Activated naive CD4-positive, alpha-beta T cell treated with anti-CD3 and anti-CD28 coated beads, Interleukin-2, amount 10 ng/mL, durations not matched to agents 7 days and 5 days (primary cell): ENCODE measurements around the gene IL36B.
"Not testable (repeated sequence)": the region's sequence is repeated elsewhere in the genome, so short reads cannot be mapped to it uniquely, and the experiment has no call there.

ENCODE experiments used
- CTCF ChIA-PET: fragments of 350-600 bp; sonication (Branson Sonifier 250); formaldehyde crosslinking; loops from one replicate; lab custom pipeline; 2021; ENCODE audit warnings: antibody characterized with exemption; lab: Charles Lee
- DNase-seq: peaks from one replicate; pipeline ENCODE4 v3.0.0-alpha.2; 2020
- H3K27ac Mint-ChIP-seq: one replicate; pipeline ENCODE4 v1.8.0; 2021; ENCODE audit warnings: mild to moderate bottlenecking, moderate library complexity, mixed read lengths
- H3K27me3 Mint-ChIP-seq: one replicate; pipeline ENCODE4 v1.8.0; 2021; ENCODE audit warnings: mild to moderate bottlenecking, mixed read lengths
- H3K36me3 Mint-ChIP-seq: one replicate; pipeline ENCODE4 v1.8.0; 2021; ENCODE audit warnings: mixed read lengths
- H3K4me1 Mint-ChIP-seq: one replicate; pipeline ENCODE4 v1.8.0; 2021; ENCODE audit warnings: mixed read lengths
- H3K4me3 Mint-ChIP-seq: one replicate; pipeline ENCODE4 v1.8.0; 2021; ENCODE audit warnings: mild to moderate bottlenecking, moderate library complexity, mixed read lengths
- H3K9me3 Mint-ChIP-seq: one replicate; pipeline ENCODE4 v1.8.0; 2021; ENCODE audit warnings: mixed read lengths

IL36B gene

GRCh38 chr2:113052396-113052917, at the start of gene IL36B:
Gene IL36B (minus strand): TSS chr2:113052867.
- Mint-ChIP-seq H3K9me3 (peaks cover 21% of the 10 kb centered on the region), H3K36me3 (no peaks in the 10 kb centered on the region), H3K27ac (no peak within 1 kb of the TSS), H3K4me3 (no peak within 1 kb of the TSS), H3K4me1 (no peaks in the 10 kb centered on the region), H3K27me3 (peaks cover 7% of the 10 kb centered on the region)
- CTCF ChIA-PET = interaction anchor here (1.8 kb wide), 1 partner anchor 28 kb away, joined by 4 read pairs; no protein-coding TSS in a partner anchor
- no peak for DNase-seq

- H3K27me3 Mint-ChIP-seq = no peaks in the 10 kb centered on the region
- CTCF ChIA-PET = no interaction called here
- H3K27ac Mint-ChIP-seq = no peak overlapping the region
Measured at GRCh38 chr2:113102133-113102532, 49.5 kb upstream of the IL36B start.

GRCh38 chr2:113098532-113098931, 45.9 kb upstream of the IL36B start:
- H3K4me1 Mint-ChIP-seq = peaks cover 27% of the 10 kb centered on the region
- H3K4me3 Mint-ChIP-seq = peak overlapping the region; percentile 45
- CTCF ChIA-PET = interaction anchor here (0.6 to 1.3 kb wide), 5 partner anchors 8 to 35 kb away, joined by 3 to 5 read pairs (median 3); partner anchors contain the start of gene IL1RN
- no peak for DNase-seq
- H3K27ac Mint-ChIP-seq = peak overlapping the region; percentile 82
- no peaks in the 10 kb centered on the region for H3K27me3 Mint-ChIP-seq
- H3K9me3 Mint-ChIP-seq = peaks cover 27% of the 10 kb centered on the region
- H3K36me3 Mint-ChIP-seq = peaks cover 8% of the 10 kb centered on the region

More at GRCh38 chr2:113102133-113102532, 49.5 kb upstream of the IL36B start:
- Mint-ChIP-seq H3K4me3 (no peak overlapping the region), H3K9me3 (peaks cover 20% of the 10 kb centered on the region), H3K4me1 (peaks cover 26% of the 10 kb centered on the region), H3K36me3 (peaks cover 8% of the 10 kb centered on the region)
- DNase-seq = no peak

- Mint-ChIP-seq H3K27ac (peak overlapping the region; percentile 82), H3K9me3 (peaks cover 24% of the 10 kb centered on the region), H3K4me1 (peaks cover 27% of the 10 kb centered on the region), H3K4me3 (peak overlapping the region; percentile 45), H3K27me3 (no peaks in the 10 kb centered on the region), H3K36me3 (peaks cover 8% of the 10 kb centered on the region)
- CTCF ChIA-PET = interaction anchor here (0.8 to 1.3 kb wide), 5 partner anchors 8 to 312 kb away, joined by 3 to 5 read pairs (median 3); partner anchors contain the start of gene IL1RN
- peak; percentile 48 for DNase-seq
Measured at GRCh38 chr2:113098041-113098440, 45.4 kb upstream of the IL36B start.

GRCh38 chr2:113096842-113097618, 44.4 kb upstream of the IL36B start:
- not testable (repeated sequence) for H3K27me3 Mint-ChIP-seq, H3K36me3 Mint-ChIP-seq, H3K27ac Mint-ChIP-seq, DNase-seq
- peaks cover 16% of the 10 kb centered on the region for H3K9me3 Mint-ChIP-seq
- peak overlapping the region; percentile 45 for H3K4me3 Mint-ChIP-seq
- H3K4me1 Mint-ChIP-seq = peaks cover 24% of the 10 kb centered on the region
- CTCF ChIA-PET = interaction anchor here (0.8 to 1.3 kb wide), 3 partner anchors 17 to 311 kb away, joined by 3 to 5 read pairs (median 3); no protein-coding TSS in a partner anchor

- H3K4me3 Mint-ChIP-seq, H3K27me3 Mint-ChIP-seq, H3K36me3 Mint-ChIP-seq, DNase-seq, H3K27ac Mint-ChIP-seq: not testable (repeated sequence)
- CTCF ChIA-PET = interaction anchor here (1.2 kb wide), 1 partner anchor 16 kb away, joined by 3 read pairs; no protein-coding TSS in a partner anchor
- peaks cover 16% of the 10 kb centered on the region for H3K9me3 Mint-ChIP-seq
- peaks cover 22% of the 10 kb centered on the region for H3K4me1 Mint-ChIP-seq
Measured at GRCh38 chr2:113096306-113096705, 43.6 kb upstream of the IL36B start.

GRCh38 chr2:113093613-113093977, 40.9 kb upstream of the IL36B start:
- Mint-ChIP-seq H3K4me3 (no peak overlapping the region), H3K36me3 (peaks cover 8% of the 10 kb centered on the region), H3K27me3 (no peaks in the 10 kb centered on the region), H3K9me3 (peaks cover 16% of the 10 kb centered on the region), H3K4me1 (peaks cover 19% of the 10 kb centered on the region), H3K27ac (no peak overlapping the region)
- no peak for DNase-seq
- CTCF ChIA-PET = interaction anchor here (1.4 kb wide), 1 partner anchor 43 kb away, joined by 5 read pairs; no protein-coding TSS in a partner anchor

GRCh38 chr2:113092864-113093612, 40.4 kb upstream of the IL36B start:
- Mint-ChIP-seq H3K36me3 (peaks cover 7% of the 10 kb centered on the region), H3K4me3 (no peak overlapping the region), H3K27me3 (no peaks in the 10 kb centered on the region), H3K4me1 (peaks cover 13% of the 10 kb centered on the region), H3K9me3 (peaks cover 16% of the 10 kb centered on the region), H3K27ac (no peak overlapping the region)
- no peak for DNase-seq
- CTCF ChIA-PET = interaction anchor here (1.0 to 1.4 kb wide), 2 partner anchors 44 to 45 kb away, joined by 3 to 5 read pairs; no protein-coding TSS in a partner anchor

GRCh38 chr2:113091231-113091896, 38.7 kb upstream of the IL36B start:
- Mint-ChIP-seq H3K9me3 (peaks cover 3% of the 10 kb centered on the region), H3K4me3 (no peak overlapping the region), H3K27ac (no peak overlapping the region), H3K36me3 (no peaks in the 10 kb centered on the region), H3K4me1 (no peaks in the 10 kb centered on the region), H3K27me3 (no peaks in the 10 kb centered on the region)
- no peak for DNase-seq
- CTCF ChIA-PET = interaction anchor here (1.3 to 3.5 kb wide), 2 partner anchors 45 to 47 kb away, joined by 3 to 9 read pairs; no protein-coding TSS in a partner anchor

GRCh38 chr2:113089916-113090315, 37.2 kb upstream of the IL36B start:
- no peak for DNase-seq
- H3K27me3 Mint-ChIP-seq = peaks cover 6% of the 10 kb centered on the region
- no peak overlapping the region for H3K4me3 Mint-ChIP-seq
- H3K36me3 Mint-ChIP-seq = no peaks in the 10 kb centered on the region
- no peaks in the 10 kb centered on the region for H3K4me1 Mint-ChIP-seq
- no peak overlapping the region for H3K27ac Mint-ChIP-seq
- CTCF ChIA-PET = interaction anchor here (1.1 to 3.5 kb wide), 6 partner anchors 8 to 108 kb away, joined by 3 to 12 read pairs (median 4); no protein-coding TSS in a partner anchor
- no peaks in the 10 kb centered on the region for H3K9me3 Mint-ChIP-seq

- H3K27me3 Mint-ChIP-seq = peaks cover 10% of the 10 kb centered on the region
Measured at GRCh38 chr2:113088213-113088992, 35.7 kb upstream of the IL36B start.

GRCh38 chr2:113085542-113085941, 32.9 kb upstream of the IL36B start:
- Mint-ChIP-seq H3K4me1 (no peaks in the 10 kb centered on the region), H3K27ac (no peak overlapping the region), H3K4me3 (no peak overlapping the region), H3K9me3 (no peaks in the 10 kb centered on the region), H3K27me3 (peaks cover 24% of the 10 kb centered on the region), H3K36me3 (no peaks in the 10 kb centered on the region)
- CTCF ChIA-PET = interaction anchor here (0.6 to 13.2 kb wide), 10 partner anchors 43 to 305 kb away, joined by 3 to 226 read pairs (median 3); no protein-coding TSS in a partner anchor
- DNase-seq = no peak

More at GRCh38 chr2:113088213-113088992, 35.7 kb upstream of the IL36B start:
- CTCF ChIA-PET = interaction anchor here (0.9 to 3.5 kb wide), 4 partner anchors 8 to 160 kb away, joined by 3 to 12 read pairs (median 6); no protein-coding TSS in a partner anchor
- DNase-seq = no peak
- H3K4me3 Mint-ChIP-seq = no peak overlapping the region
- no peaks in the 10 kb centered on the region for H3K4me1 Mint-ChIP-seq
- no peak overlapping the region for H3K27ac Mint-ChIP-seq
- H3K9me3 Mint-ChIP-seq = no peaks in the 10 kb centered on the region
- no peaks in the 10 kb centered on the region for H3K36me3 Mint-ChIP-seq
